Left ventricle myocardium inferior (tissue), 1 donor: ENCODE measurements around the gene DHRS2. TPM values are rescaled to one million over a fixed set of nuclear protein-coding genes. Genes with fewer than 3 reads are reported as not detected.

Experiments used
- DNase-seq: peaks from one replicate; pipeline ENCODE4 v3.0.0-alpha.2; 2020
- H3K27ac ChIP-seq: fragments of 200-600 bp; replicated peaks from 2 replicates; pipeline ENCODE4 v1.8.0; 2021
- H3K27me3 ChIP-seq: fragments of 200-600 bp; 2 replicates; pipeline ENCODE4 v1.8.0; 2021; ENCODE audit warnings: low read depth
- H3K36me3 ChIP-seq: fragments of 200-600 bp; 2 replicates; pipeline ENCODE4 v1.8.0; 2021
- H3K4me1 ChIP-seq: fragments of 200-600 bp; 2 replicates; pipeline ENCODE4 v1.8.0; 2021
- H3K4me3 ChIP-seq: fragments of 200-600 bp; 2 replicates; pipeline ENCODE4 v1.8.0; 2021; ENCODE audit warnings: mild to moderate bottlenecking, moderate library complexity
- H3K9me3 ChIP-seq: fragments of 200-600 bp; replicated peaks from 2 replicates; pipeline ENCODE4 v1.8.0; 2021
- CTCF ChIP-seq: fragments of 200-600 bp; IDR thresholded peaks from 2 replicates; pipeline ENCODE4 v1.8.0; 2021; ENCODE audit warnings: antibody characterized with exemption, mild to moderate bottlenecking, borderline replicate concordance
- intact Hi-C: fragments of 100-400 bp; cut with micrococcal nuclease; formaldehyde crosslinking; loops from one replicate; pipeline ENCODE4 v1.11.0; 2022
- total RNA-seq: library from RNA; stranded (reverse); fragmentation: NEBNext Ultra II Directional; extraction: Animal tissue kit (Norgen Biotek cat#: 25700); gene quantifications from one replicate; pipeline ENCODE4 v1.2.1, GENCODE V29; 2021
- donor health status: DM: no; HTN: yes; CAD: no; lungs with severe emphysema.

The DHRS2 gene
- total RNA-seq, 1 donor from 2014 or later = not detected

- H3K27ac ChIP-seq = no peak overlapping the region
- no peaks in the 10 kb centered on the region for H3K4me1 ChIP-seq
- no peak for DNase-seq
Observed at GRCh38 chr14:23621204-23621931, 14.8 kb upstream of the DHRS2 start.

GRCh38 chr14:23621932-23622730 lies 14.0 kb upstream of the DHRS2 start:
- peaks cover 35% of the 10 kb centered on the region for H3K27me3 ChIP-seq
- no peak for DNase-seq
- H3K4me1 ChIP-seq = no peaks in the 10 kb centered on the region
- H3K9me3 ChIP-seq = peaks cover 19% of the 10 kb centered on the region
- H3K36me3 ChIP-seq = no peaks in the 10 kb centered on the region
- intact Hi-C loops = no loop called here
- no peak overlapping the region for H3K27ac ChIP-seq
- no peak overlapping the region for H3K4me3 ChIP-seq
- no peak for TF ChIP-seq CTCF

More at GRCh38 chr14:23621204-23621931, 14.8 kb upstream of the DHRS2 start:
- no peak for TF ChIP-seq CTCF
- Histone ChIP-seq H3K4me3 (no peak overlapping the region), H3K36me3 (no peaks in the 10 kb centered on the region), H3K27me3 (peaks cover 31% of the 10 kb centered on the region), H3K9me3 (peaks cover 19% of the 10 kb centered on the region)
- intact Hi-C loops = no loop called here

GRCh38 chr14:23622990-23623389 lies 13.2 kb upstream of the DHRS2 start:
- Histone ChIP-seq H3K27ac (no peak overlapping the region), H3K4me1 (no peaks in the 10 kb centered on the region), H3K4me3 (no peak overlapping the region), H3K27me3 (peaks cover 39% of the 10 kb centered on the region), H3K9me3 (peaks cover 19% of the 10 kb centered on the region), H3K36me3 (no peaks in the 10 kb centered on the region)
- no peak for DNase-seq
- intact Hi-C loops = no loop called here
- TF ChIP-seq CTCF = no peak

GRCh38 chr14:23623962-23624361 lies 12.2 kb upstream of the DHRS2 start:
- DNase-seq = no peak
- Histone ChIP-seq H3K27ac (no peak overlapping the region), H3K36me3 (no peaks in the 10 kb centered on the region), H3K4me1 (no peaks in the 10 kb centered on the region), H3K9me3 (peaks cover 19% of the 10 kb centered on the region), H3K4me3 (no peak overlapping the region), H3K27me3 (peaks cover 32% of the 10 kb centered on the region)
- intact Hi-C loops = no loop called here
- no peak for TF ChIP-seq CTCF

GRCh38 chr14:23624830-23625404 lies 11.2 kb upstream of the DHRS2 start:
- no peaks in the 10 kb centered on the region for H3K36me3 ChIP-seq
- peaks cover 32% of the 10 kb centered on the region for H3K27me3 ChIP-seq
- peaks cover 19% of the 10 kb centered on the region for H3K9me3 ChIP-seq
- TF ChIP-seq CTCF = no peak
- no peak for DNase-seq
- H3K27ac ChIP-seq = no peak overlapping the region
- H3K4me1 ChIP-seq = no peaks in the 10 kb centered on the region
- intact Hi-C loops = no loop called here
- no peak overlapping the region for H3K4me3 ChIP-seq
